ENCODE results near the gene MACROH2A2.
"Not testable (repeated sequence)": the region's sequence is repeated elsewhere in the genome, so short reads cannot be mapped to it uniquely, and the experiment has no call there.

Gene MACROH2A2

GRCh38 chr10:70068925-70069324, 16.3 kb downstream of the MACROH2A2 start:
- no peak for DNase-seq

- DNase-seq = no peak
Observed at GRCh38 chr10:70069346-70069745, 16.7 kb downstream of the MACROH2A2 start.

GRCh38 chr10:70070834-70071233, 18.2 kb downstream of the MACROH2A2 start:
- no peak for DNase-seq

- no peak for DNase-seq
Observed at GRCh38 chr10:70074165-70074564, 21.5 kb downstream of the MACROH2A2 start.

GRCh38 chr10:70074971-70075370, 22.3 kb downstream of the MACROH2A2 start:
- DNase-seq = no peak

- DNase-seq = no peak
Observed at GRCh38 chr10:70078329-70078728, 25.7 kb downstream of the MACROH2A2 start.

GRCh38 chr10:70078937-70079336, 26.3 kb downstream of the MACROH2A2 start:
- no peak for DNase-seq

- not testable (repeated sequence) for DNase-seq
Observed at GRCh38 chr10:70080789-70081188, 28.1 kb downstream of the MACROH2A2 start.

GRCh38 chr10:70084189-70084588, 31.5 kb downstream of the MACROH2A2 start:
- DNase-seq = no peak

- DNase-seq = no peak
Observed at GRCh38 chr10:70085975-70086613, 33.4 kb downstream of the MACROH2A2 start.

- DNase-seq = no peak
Observed at GRCh38 chr10:70087616-70088307, 35.1 kb downstream of the MACROH2A2 start.

GRCh38 chr10:70088308-70088698, 35.7 kb downstream of the MACROH2A2 start:
- DNase-seq = no peak

- DNase-seq = no peak
Observed at GRCh38 chr10:70090013-70090412, 37.4 kb downstream of the MACROH2A2 start.

GRCh38 chr10:70090951-70091350, 38.3 kb downstream of the MACROH2A2 start:
- no peak for DNase-seq

GRCh38 chr10:70092389-70092718, 39.7 kb downstream of the MACROH2A2 start:
- no peak for DNase-seq

GRCh38 chr10:70093335-70093944, 40.8 kb downstream of the MACROH2A2 start:
- DNase-seq = no peak

GRCh38 chr10:70094250-70094649, 41.6 kb downstream of the MACROH2A2 start:
- no peak for DNase-seq

- DNase-seq = no peak
Observed at GRCh38 chr10:70096016-70096704, 43.5 kb downstream of the MACROH2A2 start.

- no peak for DNase-seq
Observed at GRCh38 chr10:70096705-70097420, 44.2 kb downstream of the MACROH2A2 start.

GRCh38 chr10:70097459-70097858, 44.8 kb downstream of the MACROH2A2 start:
- DNase-seq = no peak

- no peak for DNase-seq
Observed at GRCh38 chr10:70098271-70098670, 45.6 kb downstream of the MACROH2A2 start.

GRCh38 chr10:70101068-70101562, 48.5 kb downstream of the MACROH2A2 start:
- DNase-seq = not testable (repeated sequence)

- no peak for DNase-seq
Observed at GRCh38 chr10:70101668-70102067, 49.0 kb downstream of the MACROH2A2 start.

Data from activated CD4-positive, alpha-beta T cell treated with anti-CD3 and anti-CD28 coated beads for 1 hour (primary cell).